Choroid plexus epithelial cell (primary cell): ENCODE results near the gene CARD11.

Experiments
- DNase-seq: peaks from one replicate; pipeline ENCODE4 v3.0.0-alpha.2; 2010; ENCODE audit warnings: low read depth
- H3K4me3 ChIP-seq: 2 replicates; pipeline ENCODE4 v1.5.1; 2011; ENCODE audit warnings: low read depth, mild to moderate bottlenecking, control low read depth, low read length, moderate library complexity
- CTCF ChIP-seq: conservative IDR thresholded peaks from 2 replicates; pipeline ENCODE4 v1.5.1; 2011; ENCODE audit warnings: low read depth, mild to moderate bottlenecking, control low read depth, inconsistent platforms, low read length, moderate library complexity

The CARD11 gene

GRCh38 chr7:2990949-2991470, 52.7 kb downstream of the CARD11 start:
- TF ChIP-seq CTCF: no peak
- H3K4me3 ChIP-seq: no peak overlapping the region
- DNase-seq: no peak

GRCh38 chr7:2986561-2986960, 57.1 kb downstream of the CARD11 start:
- no peak for TF ChIP-seq CTCF
- DNase-seq: no peak
- H3K4me3 ChIP-seq: no peak overlapping the region

GRCh38 chr7:2985866-2986265, 57.8 kb downstream of the CARD11 start:
- no peak for TF ChIP-seq CTCF
- DNase-seq: no peak
- H3K4me3 ChIP-seq: no peak overlapping the region

GRCh38 chr7:2984091-2984490, 59.6 kb downstream of the CARD11 start:
- TF ChIP-seq CTCF: no peak
- no peak for DNase-seq
- no peak overlapping the region for H3K4me3 ChIP-seq

GRCh38 chr7:2983586-2983985, 60.1 kb downstream of the CARD11 start:
- H3K4me3 ChIP-seq: no peak overlapping the region
- DNase-seq: no peak
- no peak for TF ChIP-seq CTCF

- no peak for DNase-seq
- H3K4me3 ChIP-seq: no peak overlapping the region
- no peak for TF ChIP-seq CTCF
Measured at GRCh38 chr7:2982831-2983230, 60.8 kb downstream of the CARD11 start.

GRCh38 chr7:2982401-2982800, 61.3 kb downstream of the CARD11 start:
- TF ChIP-seq CTCF: no peak
- no peak overlapping the region for H3K4me3 ChIP-seq
- DNase-seq: no peak
